SK-N-SH (cell line): ENCODE measurements around the gene SMIM8. TPM values are rescaled to one million over a fixed set of nuclear protein-coding genes. Genes with fewer than 3 reads are reported as not detected.

ENCODE experiments used
- CTCF ChIA-PET: fragments of 300-600, 350-600 bp; formaldehyde crosslinking; extraction: SDS; loops from one replicate; lab custom pipeline; 2021; lab: Yijun Ruan, JAX
- POLR2A ChIA-PET: fragments of 350-600 bp; sonication (Branson Sonifier 250); formaldehyde crosslinking; extraction: SDS; loops from one replicate; lab custom pipeline; 2020; ENCODE audit warnings: antibody characterized with exemption, inconsistent platforms; lab: Yijun Ruan, JAX
- DNase-seq: peaks from one replicate; pipeline ENCODE4 v3.0.0; 2012
- H2AFZ ChIP-seq: fragments of 200-600 bp; sonication (generic); 2 replicates; pipeline ENCODE4 v1.8.1; 2016; ENCODE audit warnings: antibody characterized with exemption, mild to moderate bottlenecking, low read depth
- H3F3A ChIP-seq: fragments of 200-600 bp; sonication (generic); replicated peaks from 2 replicates; pipeline ENCODE3; 2016; ENCODE audit warnings: antibody characterized with exemption, mild to moderate bottlenecking; ENCODE audit not compliant: insufficient read depth
- H3K27ac ChIP-seq, 2 experiments: fragments of 200-500 bp in 1 of 2; fragments of 200-600 bp in 1 of 2; sonication (Bioruptor generic) in 1 of 2; sonication (generic), shearing (Covaris generic) in 1 of 2; 2 replicates each; pipeline versions ENCODE4 v1.5.1 to v1.6.1; 2014 to 2016; ENCODE audit warnings: low read depth in 2 of 2, inconsistent platforms in 1 of 2, low read length in 1 of 2, mild to moderate bottlenecking in 1 of 2, mixed read lengths in 1 of 2
- H3K27me3 ChIP-seq: fragments of 200-600 bp; sonication (generic), shearing (Covaris generic); 2 replicates; pipeline ENCODE4 v1.6.1; 2016; ENCODE audit warnings: mixed run types; ENCODE audit not compliant: insufficient read depth
- H3K36me3 ChIP-seq, 2 experiments: fragments of 200-500 bp in 1 of 2; fragments of 200-600 bp in 1 of 2; sonication (Bioruptor generic) in 1 of 2; sonication (generic) in 1 of 2; replicated peaks in 1 of 2; 2 replicates each; pipeline versions ENCODE3 to v1.5.1; 2014 to 2016; ENCODE audit warnings: low read length in 1 of 2, mild to moderate bottlenecking in 1 of 2; ENCODE audit not compliant: insufficient read depth in 2 of 2, control insufficient read depth in 1 of 2
- H3K4me1 ChIP-seq, 2 experiments: fragments of 200-500 bp in 1 of 2; fragments of 200-600 bp in 1 of 2; sonication (Bioruptor generic) in 1 of 2; sonication (generic), shearing (Covaris generic) in 1 of 2; 2 replicates each; pipeline versions ENCODE4 v1.5.1 to v1.6.1; 2014 to 2016; ENCODE audit warnings: low read depth in 1 of 2, low read length in 1 of 2, mixed run types in 1 of 2; ENCODE audit not compliant: insufficient read depth in 2 of 2, control insufficient read depth in 1 of 2
- H3K4me2 ChIP-seq: fragments of 200-600 bp; sonication (generic), shearing (Covaris generic); 2 replicates; pipeline ENCODE4 v1.6.1; 2017; ENCODE audit warnings: mixed run types
- H3K4me3 ChIP-seq, 2 experiments: fragments of 200-500 bp in 1 of 2; fragments of 200-600 bp in 1 of 2; sonication (Bioruptor generic) in 1 of 2; sonication (generic), shearing (Covaris generic) in 1 of 2; 2 replicates each; pipeline versions ENCODE4 v1.5.1 to v1.8.1; 2014 to 2016; ENCODE audit warnings: low read depth in 2 of 2, inconsistent platforms in 1 of 2, low read length in 1 of 2, mild to moderate bottlenecking in 1 of 2, mixed read lengths in 1 of 2, moderate library complexity in 1 of 2
- H3K79me2 ChIP-seq: fragments of 200-600 bp; sonication (generic); 2 replicates; pipeline ENCODE4 v1.8.1; 2017; ENCODE audit warnings: mild to moderate bottlenecking; ENCODE audit not compliant: insufficient read depth
- H3K9ac ChIP-seq: fragments of 200-600 bp; sonication (generic); 2 replicates; pipeline ENCODE4 v1.6.1; 2017; ENCODE audit warnings: mixed run types
- H3K9me2 ChIP-seq: fragments of 200-600 bp; sonication (generic); 2 replicates; pipeline ENCODE4 v1.6.1; 2017; ENCODE audit warnings: mixed run types
- H3K9me3 ChIP-seq: fragments of 200-600 bp; sonication (generic); 2 replicates; pipeline ENCODE4 v1.6.1; 2017; ENCODE audit warnings: mixed run types, mild to moderate bottlenecking, moderate library complexity
- H4K20me1 ChIP-seq: fragments of 200-600 bp; sonication (generic); 2 replicates; pipeline ENCODE4 v1.6.1; 2017; ENCODE audit warnings: mild to moderate bottlenecking, mixed run types; ENCODE audit not compliant: insufficient read depth
- CHD2 ChIP-seq: fragments of 150-350 bp; IDR thresholded peaks from 2 replicates; pipeline ENCODE4 v1.6.1; 2018; ENCODE audit warnings: low read length; ENCODE audit not compliant: partially characterized antibody
- FOXJ3 ChIP-seq: sonication (generic); formaldehyde crosslinking; IDR thresholded peaks from 2 replicates; pipeline ENCODE4 v1.5.1; 2020; ENCODE audit warnings: mild to moderate bottlenecking, missing genetic modification reagents
- GABPA ChIP-seq: IDR thresholded peaks from 2 replicates; pipeline ENCODE4 v1.4.0; 2012; ENCODE audit warnings: low read depth, mild to moderate bottlenecking
- GATA2 ChIP-seq: sonication (generic); formaldehyde crosslinking; IDR thresholded peaks from 2 replicates; pipeline ENCODE4 v1.5.0; 2020; ENCODE audit warnings: mild to moderate bottlenecking, missing genetic modification reagents
- JUND ChIP-seq: IDR thresholded peaks from 2 replicates; pipeline ENCODE4 v1.4.0; 2012
- MAX ChIP-seq: IDR thresholded peaks from 2 replicates; pipeline ENCODE4 v1.4.0; 2012; ENCODE audit warnings: low read depth
- NFIC ChIP-seq: IDR thresholded peaks from 2 replicates; pipeline ENCODE4 v1.4.0; 2012; ENCODE audit warnings: borderline replicate concordance
- NRF1 ChIP-seq: IDR thresholded peaks from 2 replicates; pipeline ENCODE4 v1.6.1; 2012; ENCODE audit warnings: low read depth, mild to moderate bottlenecking, low read length
- POLR2AphosphoS5 ChIP-seq: IDR thresholded peaks from 2 replicates; pipeline ENCODE4 v1.6.1; 2012; ENCODE audit warnings: low read depth, low read length
- RCOR1 ChIP-seq: fragments of 150-350 bp; IDR thresholded peaks from 2 replicates; pipeline ENCODE4 v1.6.1; 2017; ENCODE audit warnings: antibody characterized with exemption, low read length
- RFX5 ChIP-seq: IDR thresholded peaks from 2 replicates; pipeline ENCODE4 v1.6.1; 2012; ENCODE audit warnings: mild to moderate bottlenecking, improper control_type of control experiment, low read length
- RXRA ChIP-seq: IDR thresholded peaks from 2 replicates; pipeline ENCODE4 v1.4.0; 2012; ENCODE audit warnings: low read depth, mild to moderate bottlenecking, borderline replicate concordance
- SMC3 ChIP-seq: IDR thresholded peaks from 2 replicates; pipeline ENCODE4 v1.6.1; 2012; ENCODE audit warnings: low read depth, low read length, improper control_type of control experiment
- TEAD4 ChIP-seq: IDR thresholded peaks from 2 replicates; pipeline ENCODE4 v1.4.0; 2012; ENCODE audit warnings: mild to moderate bottlenecking, borderline replicate concordance; ENCODE audit not compliant: insufficient read depth
- USF2 ChIP-seq: fragments of 150-350 bp; IDR thresholded peaks from 2 replicates; pipeline ENCODE4 v1.6.1; 2017; ENCODE audit warnings: antibody characterized with exemption, low read length, low read depth, borderline replicate concordance
- YY1 ChIP-seq: IDR thresholded peaks from 2 replicates; pipeline ENCODE4 v1.4.0; 2012; ENCODE audit warnings: low read depth, mild to moderate bottlenecking
- WGBS: methylation state at CpG from one replicate; pipeline ENCODE4 v1.1.6; 2017; ENCODE audit warnings: low lambda C conversion rate; 5-methylcytosine and 5-hydroxymethylcytosine counted together
- polyA plus RNA-seq, 3 experiments: library from polyadenylated mRNA; depleted of rRNA; stranded (reverse); fragments of >200 nt; gene quantifications; 2 replicates each; pipeline ENCODE4 v1.2.3, GENCODE V29; 2012
- TF ChIP-seq, protein P1 (sequence below): IDR thresholded peaks from 2 replicates; pipeline ENCODE4 v1.6.1; 2012; ENCODE audit warnings: mild to moderate bottlenecking, low read depth, low read length, moderate library complexity

The SMIM8 gene
- polyA plus RNA-seq, 1 of the 3 experiments (the other 2 are of a cell fraction) = 1.6 TPM

- H3K4me1 ChIP-seq = peaks cover 6 to 7% of the 10 kb centered on the region in 2 experiments; a peak in 2 of 4 replicates
- WGBS = 88% methylated on average over 1 of the region's 1 CpG
- no peak overlapping the region for H3K4me3 ChIP-seq
These were observed 45.8 kb upstream of the SMIM8 start for GRCh38 chr6:87276624-87277023.

More at GRCh38 chr6:87276624-87277023, 45.8 kb upstream of the SMIM8 start:
- H3K36me3 ChIP-seq = no peaks in the 10 kb centered on the region
- H3K9me2 ChIP-seq = no peaks in the 10 kb centered on the region
- no peak for DNase-seq
- H3K9ac ChIP-seq = no peak overlapping the region
- no peak overlapping the region for H2AFZ ChIP-seq
- no peak overlapping the region for H3K27ac ChIP-seq
- peaks cover 13% of the 10 kb centered on the region for H3F3A ChIP-seq
- no peak overlapping the region for H3K4me2 ChIP-seq
- CTCF ChIA-PET = interaction anchor here (0.6 to 2.6 kb wide), 14 partner anchors 9 to 1356 kb away, joined by 3 to 9 read pairs (median 4); partner anchors contain the start of gene SMIM8
- no peaks in the 10 kb centered on the region for H3K9me3 ChIP-seq
- H4K20me1 ChIP-seq = no peaks in the 10 kb centered on the region; the same call in 1 of the 2 replicates
- POLR2A ChIA-PET = interaction anchor here (0.5 to 1.2 kb wide), 2 partner anchors 15 to 130 kb away, joined by 3 to 4 read pairs; no protein-coding TSS in a partner anchor
- no peaks in the 10 kb centered on the region for H3K27me3 ChIP-seq
- TF ChIP-seq NFIC = no peak
- no peak for TF ChIP-seq CHD2
- TF ChIP-seq RXRA = no peak
- TF ChIP-seq RFX5 = no peak
- no peak for TF ChIP-seq GABPA
- TF ChIP-seq FOXJ3 (CRISPR knock-in tag) = no peak
- no peak for TF ChIP-seq YY1
- TF ChIP-seq USF2 = no peak
- TF ChIP-seq TEAD4 = no peak
- TF ChIP-seq RCOR1 = no peak
- TF ChIP-seq MAX = no peak
- no peak for TF ChIP-seq NRF1
- TF ChIP-seq, protein P1, sequence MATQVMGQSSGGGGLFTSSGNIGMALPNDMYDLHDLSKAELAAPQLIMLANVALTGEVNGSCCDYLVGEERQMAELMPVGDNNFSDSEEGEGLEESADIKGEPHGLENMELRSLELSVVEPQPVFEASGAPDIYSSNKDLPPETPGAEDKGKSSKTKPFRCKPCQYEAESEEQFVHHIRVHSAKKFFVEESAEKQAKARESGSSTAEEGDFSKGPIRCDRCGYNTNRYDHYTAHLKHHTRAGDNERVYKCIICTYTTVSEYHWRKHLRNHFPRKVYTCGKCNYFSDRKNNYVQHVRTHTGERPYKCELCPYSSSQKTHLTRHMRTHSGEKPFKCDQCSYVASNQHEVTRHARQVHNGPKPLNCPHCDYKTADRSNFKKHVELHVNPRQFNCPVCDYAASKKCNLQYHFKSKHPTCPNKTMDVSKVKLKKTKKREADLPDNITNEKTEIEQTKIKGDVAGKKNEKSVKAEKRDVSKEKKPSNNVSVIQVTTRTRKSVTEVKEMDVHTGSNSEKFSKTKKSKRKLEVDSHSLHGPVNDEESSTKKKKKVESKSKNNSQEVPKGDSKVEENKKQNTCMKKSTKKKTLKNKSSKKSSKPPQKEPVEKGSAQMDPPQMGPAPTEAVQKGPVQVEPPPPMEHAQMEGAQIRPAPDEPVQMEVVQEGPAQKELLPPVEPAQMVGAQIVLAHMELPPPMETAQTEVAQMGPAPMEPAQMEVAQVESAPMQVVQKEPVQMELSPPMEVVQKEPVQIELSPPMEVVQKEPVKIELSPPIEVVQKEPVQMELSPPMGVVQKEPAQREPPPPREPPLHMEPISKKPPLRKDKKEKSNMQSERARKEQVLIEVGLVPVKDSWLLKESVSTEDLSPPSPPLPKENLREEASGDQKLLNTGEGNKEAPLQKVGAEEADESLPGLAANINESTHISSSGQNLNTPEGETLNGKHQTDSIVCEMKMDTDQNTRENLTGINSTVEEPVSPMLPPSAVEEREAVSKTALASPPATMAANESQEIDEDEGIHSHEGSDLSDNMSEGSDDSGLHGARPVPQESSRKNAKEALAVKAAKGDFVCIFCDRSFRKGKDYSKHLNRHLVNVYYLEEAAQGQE = no peak
- TF ChIP-seq POLR2AphosphoS5 = no peak
- no peak for TF ChIP-seq SMC3
- no peak for TF ChIP-seq GATA2
- no peak for TF ChIP-seq JUND
- no peaks in the 10 kb centered on the region for H3K79me2 ChIP-seq
